Dendritic cell treated with granulocyte-macrophage colony-stimulating factor and Interleukin-4, amounts not matched to agents 40 ng/mL and 50 ng/mL, for 4 days (primary cell): Measurements from ENCODE around the gene CASKIN2.

Experiments used
- H3K27ac Mint-ChIP-seq: one replicate; pipeline ENCODE4 v1.8.0; 2022; ENCODE audit warnings: mild to moderate bottlenecking, mixed read lengths
- H3K27me3 Mint-ChIP-seq: one replicate; pipeline ENCODE4 v1.8.0; 2022; ENCODE audit warnings: mild to moderate bottlenecking, mixed read lengths
- H3K36me3 Mint-ChIP-seq: one replicate; pipeline ENCODE4 v1.8.0; 2022; ENCODE audit warnings: low read depth, mixed read lengths
- H3K4me1 Mint-ChIP-seq: one replicate; pipeline ENCODE4 v1.8.0; 2022; ENCODE audit warnings: low read depth, mixed read lengths
- H3K4me3 Mint-ChIP-seq: one replicate; pipeline ENCODE4 v1.8.0; 2022; ENCODE audit warnings: mild to moderate bottlenecking, moderate library complexity, mixed read lengths
- H3K9me3 Mint-ChIP-seq: one replicate; pipeline ENCODE4 v1.8.0; 2022; ENCODE audit warnings: mixed read lengths
- intact Hi-C: fragments of 100-400 bp; cut with micrococcal nuclease; formaldehyde crosslinking; loops from one replicate; pipeline ENCODE4 v1.15.0; 2022

CASKIN2 gene

GRCh38 chr17:75552425-75553294 is 37.3 kb upstream of the CASKIN2 start:
- Mint-ChIP-seq H3K36me3 (no peaks in the 10 kb centered on the region), H3K27me3 (peaks cover under 1% of the 10 kb centered on the region), H3K9me3 (no peaks in the 10 kb centered on the region), H3K4me3 (no peak overlapping the region), H3K4me1 (no peaks in the 10 kb centered on the region), H3K27ac (no peak overlapping the region)
- intact Hi-C loops = no loop called here

- Mint-ChIP-seq H3K4me1 (no peaks in the 10 kb centered on the region), H3K27ac (no peak overlapping the region), H3K36me3 (no peaks in the 10 kb centered on the region), H3K9me3 (no peaks in the 10 kb centered on the region), H3K27me3 (peaks cover 3% of the 10 kb centered on the region), H3K4me3 (no peak overlapping the region)
- intact Hi-C loops = no loop called here
Measured at GRCh38 chr17:75551266-75551665, 35.9 kb upstream of the CASKIN2 start.

- no peak overlapping the region for H3K27ac Mint-ChIP-seq
- peaks cover 3% of the 10 kb centered on the region for H3K27me3 Mint-ChIP-seq
- H3K36me3 Mint-ChIP-seq = no peaks in the 10 kb centered on the region
- intact Hi-C loops = no loop called here
- H3K4me1 Mint-ChIP-seq = no peaks in the 10 kb centered on the region
- no peak overlapping the region for H3K4me3 Mint-ChIP-seq
- no peaks in the 10 kb centered on the region for H3K9me3 Mint-ChIP-seq
Measured at GRCh38 chr17:75550139-75550465, 34.8 kb upstream of the CASKIN2 start.

GRCh38 chr17:75549246-75550138 is 34.2 kb upstream of the CASKIN2 start:
- Mint-ChIP-seq H3K27me3 (peaks cover 3% of the 10 kb centered on the region), H3K27ac (no peak overlapping the region), H3K9me3 (no peaks in the 10 kb centered on the region), H3K36me3 (no peaks in the 10 kb centered on the region), H3K4me1 (no peaks in the 10 kb centered on the region), H3K4me3 (no peak overlapping the region)
- intact Hi-C loops = no loop called here

GRCh38 chr17:75548813-75549212 is 33.5 kb upstream of the CASKIN2 start:
- peaks cover 3% of the 10 kb centered on the region for H3K27me3 Mint-ChIP-seq
- H3K4me3 Mint-ChIP-seq = no peak overlapping the region
- H3K36me3 Mint-ChIP-seq = no peaks in the 10 kb centered on the region
- peaks cover 4% of the 10 kb centered on the region for H3K4me1 Mint-ChIP-seq
- H3K9me3 Mint-ChIP-seq = no peaks in the 10 kb centered on the region
- no peak overlapping the region for H3K27ac Mint-ChIP-seq
- intact Hi-C loops = no loop called here

GRCh38 chr17:75547091-75547490 is 31.8 kb upstream of the CASKIN2 start:
- no peaks in the 10 kb centered on the region for H3K9me3 Mint-ChIP-seq
- no peak overlapping the region for H3K4me3 Mint-ChIP-seq
- H3K27me3 Mint-ChIP-seq = peaks cover 3% of the 10 kb centered on the region
- H3K4me1 Mint-ChIP-seq = peaks cover 4% of the 10 kb centered on the region
- intact Hi-C loops = no loop called here
- H3K36me3 Mint-ChIP-seq = no peaks in the 10 kb centered on the region
- H3K27ac Mint-ChIP-seq = no peak overlapping the region

GRCh38 chr17:75546181-75546580 is 30.8 kb upstream of the CASKIN2 start:
- Mint-ChIP-seq H3K4me1 (peaks cover 7% of the 10 kb centered on the region), H3K9me3 (no peaks in the 10 kb centered on the region), H3K27ac (no peak overlapping the region), H3K36me3 (no peaks in the 10 kb centered on the region), H3K4me3 (no peak overlapping the region), H3K27me3 (peaks cover 3% of the 10 kb centered on the region)
- intact Hi-C loops = no loop called here

GRCh38 chr17:75544250-75544649 is 28.9 kb upstream of the CASKIN2 start:
- Mint-ChIP-seq H3K4me1 (peaks cover 11% of the 10 kb centered on the region), H3K36me3 (no peaks in the 10 kb centered on the region), H3K27me3 (peaks cover 3% of the 10 kb centered on the region), H3K4me3 (no peak overlapping the region), H3K27ac (no peak overlapping the region), H3K9me3 (no peaks in the 10 kb centered on the region)
- intact Hi-C loops = no loop called here

GRCh38 chr17:75542728-75543336 is 27.5 kb upstream of the CASKIN2 start:
- Mint-ChIP-seq H3K27me3 (peaks cover 3% of the 10 kb centered on the region), H3K9me3 (no peaks in the 10 kb centered on the region), H3K4me3 (no peak overlapping the region), H3K4me1 (peaks cover 11% of the 10 kb centered on the region), H3K27ac (no peak overlapping the region), H3K36me3 (no peaks in the 10 kb centered on the region)
- intact Hi-C loops = no loop called here

- intact Hi-C loops = no loop called here
- Mint-ChIP-seq H3K27ac (no peak overlapping the region), H3K9me3 (no peaks in the 10 kb centered on the region), H3K36me3 (no peaks in the 10 kb centered on the region), H3K4me1 (peaks cover 11% of the 10 kb centered on the region), H3K27me3 (no peaks in the 10 kb centered on the region), H3K4me3 (no peak overlapping the region)
Measured at GRCh38 chr17:75542229-75542628, 26.9 kb upstream of the CASKIN2 start.

GRCh38 chr17:75540923-75541503 is 25.7 kb upstream of the CASKIN2 start:
- intact Hi-C loops = no loop called here
- Mint-ChIP-seq H3K4me3 (no peak overlapping the region), H3K36me3 (no peaks in the 10 kb centered on the region), H3K27me3 (no peaks in the 10 kb centered on the region), H3K4me1 (peaks cover 11% of the 10 kb centered on the region), H3K27ac (no peak overlapping the region), H3K9me3 (no peaks in the 10 kb centered on the region)

GRCh38 chr17:75539967-75540729 is 24.8 kb upstream of the CASKIN2 start:
- Mint-ChIP-seq H3K36me3 (no peaks in the 10 kb centered on the region), H3K27me3 (peaks cover 5% of the 10 kb centered on the region), H3K9me3 (no peaks in the 10 kb centered on the region), H3K27ac (no peak overlapping the region), H3K4me3 (no peak overlapping the region), H3K4me1 (peaks cover 14% of the 10 kb centered on the region)
- intact Hi-C loops = no loop called here

- Mint-ChIP-seq H3K36me3 (no peaks in the 10 kb centered on the region), H3K4me3 (no peak overlapping the region), H3K27me3 (peaks cover 15% of the 10 kb centered on the region), H3K4me1 (peaks cover 14% of the 10 kb centered on the region), H3K9me3 (no peaks in the 10 kb centered on the region), H3K27ac (no peak overlapping the region)
- intact Hi-C loops = no loop called here
Measured at GRCh38 chr17:75536366-75536765, 21.0 kb upstream of the CASKIN2 start.
